HK-2 (cell line): ENCODE results near the gene MYBPH.

Experiments used
- DNase-seq: peaks from one replicate; pipeline ENCODE4 v3.0.0-alpha.2; 2018; ENCODE audit not compliant: unreplicated experiment

The MYBPH gene

DNA sequence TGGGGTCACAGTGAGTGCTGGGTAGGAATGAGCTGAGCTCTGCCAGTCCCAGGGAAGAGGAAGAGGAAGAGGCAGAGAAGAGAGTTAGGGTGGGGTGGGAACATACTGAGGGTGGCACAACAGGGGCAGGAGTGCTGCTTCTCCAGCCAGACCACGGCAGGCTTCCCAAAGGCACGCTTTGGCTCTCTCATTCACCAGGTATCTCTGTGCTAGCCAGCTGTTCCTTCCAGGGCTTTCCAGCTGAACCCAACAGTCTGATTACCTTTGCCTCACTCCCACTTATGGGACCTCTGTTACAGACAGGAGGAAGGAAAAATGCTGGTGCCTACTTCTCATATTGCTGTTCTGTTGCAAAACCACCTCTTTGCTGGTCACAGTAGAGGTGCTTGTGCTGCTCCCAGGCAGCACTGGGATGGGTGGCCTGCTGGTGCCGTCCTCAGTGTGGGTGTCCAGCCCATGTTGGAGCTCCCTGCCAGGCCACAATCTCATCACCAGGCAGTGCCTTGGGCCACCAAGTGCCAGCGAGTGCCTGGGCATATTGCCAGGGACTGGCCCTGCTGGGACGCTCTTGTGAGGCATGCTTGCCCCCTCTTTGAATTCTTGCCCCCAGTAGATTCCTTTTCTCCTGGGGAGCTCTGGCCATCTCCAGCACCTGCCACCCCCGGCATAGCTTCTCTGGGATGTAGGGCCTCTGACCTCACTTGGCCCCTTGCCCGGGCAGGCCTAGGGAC is 46.0 kb downstream of the MYBPH start:
- no peak for DNase-seq

DNA sequence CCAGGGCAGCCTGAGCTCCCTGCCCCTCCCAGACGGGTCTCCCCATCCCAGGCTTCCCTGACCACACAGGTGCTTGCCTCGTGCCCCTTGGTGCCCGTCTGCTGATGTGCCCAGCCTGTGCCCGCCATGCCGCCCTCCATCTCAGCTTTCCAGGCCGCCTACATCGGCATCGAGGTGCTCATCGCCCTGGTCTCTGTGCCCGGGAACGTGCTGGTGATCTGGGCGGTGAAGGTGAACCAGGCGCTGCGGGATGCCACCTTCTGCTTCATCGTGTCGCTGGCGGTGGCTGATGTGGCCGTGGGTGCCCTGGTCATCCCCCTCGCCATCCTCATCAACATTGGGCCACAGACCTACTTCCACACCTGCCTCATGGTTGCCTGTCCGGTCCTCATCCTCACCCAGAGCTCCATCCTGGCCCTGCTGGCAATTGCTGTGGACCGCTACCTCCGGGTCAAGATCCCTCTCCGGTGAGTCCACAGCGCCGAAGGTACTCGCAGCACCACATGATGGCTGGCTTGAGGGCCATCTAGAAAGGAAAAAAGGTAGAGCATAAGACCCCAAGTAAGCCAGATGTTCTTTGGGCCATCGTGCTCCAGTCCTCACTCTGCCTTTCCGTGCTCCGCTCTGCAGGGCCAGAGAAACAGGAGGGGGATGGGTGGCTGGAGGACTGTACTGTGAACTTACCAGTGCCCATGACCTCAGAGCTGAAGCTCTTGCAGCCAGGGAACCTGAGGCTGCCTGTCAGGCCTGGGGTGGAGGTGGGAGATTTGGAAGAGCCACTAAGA is 46.7 kb downstream of the MYBPH start:
- no peak for DNase-seq

DNA sequence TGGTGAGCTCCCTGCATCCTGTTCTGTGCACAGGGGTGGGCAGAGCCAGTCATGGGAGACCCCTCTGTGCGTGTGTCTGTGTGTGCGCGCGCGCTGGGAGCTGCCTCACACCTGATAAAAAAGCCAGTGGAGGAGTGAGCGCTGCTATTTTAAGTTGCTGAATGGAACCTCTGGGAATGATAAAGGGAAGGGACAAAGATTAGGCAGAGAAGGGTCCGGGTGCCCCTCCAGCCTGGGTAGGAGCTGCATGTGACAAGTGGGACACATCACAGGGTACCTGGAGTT is 47.3 kb downstream of the MYBPH start:
- no peak for DNase-seq

DNA sequence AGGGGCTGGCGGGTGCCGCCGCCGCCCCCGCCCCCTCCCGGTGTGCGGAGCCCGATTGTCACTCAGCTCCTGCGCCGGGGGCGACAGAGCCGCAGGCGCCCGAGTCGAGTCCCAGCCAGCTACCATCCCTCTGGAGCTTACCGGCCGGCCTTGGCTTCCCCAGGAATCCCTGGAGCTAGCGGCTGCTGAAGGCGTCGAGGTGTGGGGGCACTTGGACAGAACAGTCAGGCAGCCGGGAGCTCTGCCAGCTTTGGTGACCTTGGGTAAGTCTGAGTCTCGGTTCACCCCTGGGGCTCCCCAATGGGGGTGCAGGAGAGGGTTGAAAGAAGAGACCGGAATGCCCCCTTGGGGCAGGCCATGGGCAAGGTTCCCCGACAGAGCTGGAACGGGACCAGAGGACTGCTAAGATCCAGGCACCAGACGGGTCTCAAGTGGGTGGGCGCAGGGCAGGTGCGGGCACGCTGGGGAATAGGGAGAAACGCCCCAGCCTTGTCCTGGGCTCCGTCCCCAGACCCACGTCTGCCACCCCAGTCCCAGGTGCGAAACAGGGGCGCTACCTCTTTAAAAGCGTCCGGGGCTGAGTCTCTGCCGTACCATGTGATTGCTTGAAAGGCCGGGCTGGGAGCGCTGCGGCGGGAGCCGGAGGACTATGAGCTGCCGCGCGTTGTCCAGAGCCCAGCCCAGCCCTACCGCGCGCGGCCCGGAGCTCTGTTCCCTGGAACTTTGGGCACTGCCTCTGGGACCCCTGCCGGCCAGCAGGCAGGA is 47.8 kb downstream of the MYBPH start, which contains the start of gene ADORA1:
Gene ADORA1 (plus strand): TSS at position 61 of the 765 bp plus-strand sequence. CDS start 1,116 bp downstream, outside the sequence.
- DNase-seq = peak; percentile 81

DNA sequence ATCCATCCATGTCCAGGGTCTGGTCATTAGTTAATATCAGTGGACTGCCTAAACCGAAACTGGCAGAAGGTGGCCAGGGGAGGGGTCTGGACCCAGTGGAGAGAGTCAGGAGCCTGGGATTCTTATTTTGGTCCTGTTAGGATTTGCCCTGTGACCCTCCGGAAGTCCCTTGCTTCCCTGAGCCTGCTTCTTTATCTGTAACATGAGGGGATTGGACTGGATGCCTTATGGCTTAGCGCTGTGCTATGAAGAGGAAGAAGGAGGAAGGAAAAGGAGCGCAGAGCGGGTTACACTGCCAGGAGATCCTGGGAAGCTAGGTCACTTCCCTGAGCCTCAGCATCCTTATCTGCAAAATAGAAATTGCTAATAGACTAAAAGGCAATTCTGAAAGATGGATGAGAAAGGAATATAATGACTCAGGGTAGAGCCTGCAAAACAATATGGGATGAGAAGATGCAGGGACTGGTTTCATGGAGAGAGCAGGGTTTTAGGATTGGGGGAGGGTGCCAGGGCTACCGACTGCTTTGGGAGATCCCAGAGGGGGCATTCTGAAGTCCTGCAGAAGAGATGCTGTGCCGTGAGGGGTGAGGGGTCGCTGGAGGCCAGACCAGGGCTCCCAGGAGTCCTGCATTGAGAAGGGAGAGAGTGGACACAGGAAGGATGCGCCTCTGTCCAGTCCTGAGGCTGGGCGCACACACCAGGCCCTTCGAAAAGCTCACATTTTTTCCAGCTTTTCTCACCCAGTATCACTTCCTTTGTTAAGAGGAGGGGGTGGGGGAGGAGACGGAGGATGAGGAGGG is 48.6 kb downstream of the MYBPH start:
- no peak for DNase-seq

DNA sequence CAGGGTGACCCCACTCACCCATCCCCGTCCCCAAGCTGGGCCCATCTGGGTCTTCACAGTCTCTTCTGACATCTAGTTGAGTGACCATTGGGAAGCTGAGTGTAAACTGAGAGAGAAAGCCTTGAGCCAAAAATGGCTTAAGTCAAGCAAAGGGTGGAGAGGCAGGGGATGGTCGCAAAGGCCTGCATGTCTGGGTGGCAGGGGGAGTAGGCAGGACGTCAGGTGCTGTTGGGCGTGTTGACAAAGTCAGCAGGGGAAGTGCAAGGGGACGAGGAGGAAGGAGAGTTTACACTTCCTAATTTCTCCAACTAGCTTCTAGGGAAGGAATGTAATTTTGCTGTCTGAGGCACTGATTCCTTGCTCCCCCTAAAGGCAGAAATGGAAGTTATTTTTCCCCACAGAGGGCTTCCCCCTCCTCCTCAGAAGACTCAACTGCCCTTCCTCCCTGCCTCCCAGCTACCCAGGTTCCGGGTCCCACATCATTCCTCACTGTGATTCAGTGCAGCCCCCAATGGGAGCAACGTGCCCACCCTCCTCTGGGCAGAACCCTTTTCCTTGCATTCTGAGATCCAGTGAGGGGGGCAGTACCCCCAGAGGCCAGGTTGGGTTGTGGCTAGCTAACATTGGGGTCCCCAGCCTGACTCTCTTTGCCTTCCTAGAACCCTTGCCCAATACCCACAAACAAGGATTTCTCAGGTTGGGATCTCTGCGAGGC is 49.3 kb downstream of the MYBPH start:
- no peak for DNase-seq

DNA sequence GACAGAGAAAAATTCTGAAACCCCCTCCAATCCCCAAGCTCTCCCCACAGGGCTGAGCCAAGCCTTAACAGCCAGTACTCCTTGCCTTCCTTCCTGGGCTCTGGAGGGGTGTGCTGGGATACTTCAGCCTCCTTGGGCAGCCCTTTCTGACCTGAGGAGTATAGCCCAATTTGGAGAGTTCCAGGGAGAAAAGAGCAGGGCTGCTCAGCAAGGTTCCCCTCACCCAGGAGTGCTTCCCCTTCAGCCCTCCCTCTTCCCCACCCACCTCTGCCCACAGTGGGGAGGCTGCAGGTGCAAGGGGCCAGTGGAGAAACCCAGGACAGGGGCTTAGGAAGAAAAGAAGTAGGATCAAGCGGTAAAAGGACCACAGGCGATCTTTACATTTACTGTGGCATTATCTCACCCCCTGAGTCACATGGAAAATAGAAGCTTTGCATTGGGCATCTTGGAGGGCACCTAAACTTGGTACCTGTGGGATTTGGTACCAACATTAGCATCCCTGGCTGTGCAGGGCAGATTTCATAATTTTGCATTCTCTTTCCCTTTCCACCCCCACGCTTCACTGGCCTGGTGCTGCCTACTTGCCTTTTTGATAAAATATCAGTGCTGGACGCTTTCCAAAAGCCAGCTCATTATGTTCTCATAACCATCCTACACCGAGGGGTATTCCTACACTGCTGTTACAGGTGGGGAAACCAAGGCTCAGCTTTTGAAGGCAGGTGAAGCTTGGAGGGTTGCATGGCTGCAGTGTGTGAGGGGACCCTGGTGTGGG is 50.9 kb downstream of the MYBPH start:
- no peak for DNase-seq

DNA sequence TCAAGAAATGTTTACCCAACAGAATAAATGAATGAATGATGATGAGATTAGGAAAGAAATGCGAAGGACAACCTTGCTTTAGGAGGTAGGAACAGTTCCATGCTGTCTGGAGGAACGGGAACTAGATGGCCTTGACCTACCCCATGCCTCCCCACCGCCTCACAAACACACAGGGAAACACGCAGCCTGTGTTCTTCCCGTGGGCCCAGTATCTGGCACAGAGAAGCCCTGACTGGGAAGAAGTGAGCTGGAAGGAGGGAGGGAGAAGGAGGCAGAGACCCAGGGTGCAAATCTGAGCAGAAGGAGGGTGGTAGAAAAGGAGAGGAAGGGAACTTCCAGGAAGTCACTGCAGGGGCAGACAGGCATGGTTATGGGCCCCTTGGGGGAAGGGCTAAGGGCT is 51.6 kb downstream of the MYBPH start:
- no peak for DNase-seq

DNA sequence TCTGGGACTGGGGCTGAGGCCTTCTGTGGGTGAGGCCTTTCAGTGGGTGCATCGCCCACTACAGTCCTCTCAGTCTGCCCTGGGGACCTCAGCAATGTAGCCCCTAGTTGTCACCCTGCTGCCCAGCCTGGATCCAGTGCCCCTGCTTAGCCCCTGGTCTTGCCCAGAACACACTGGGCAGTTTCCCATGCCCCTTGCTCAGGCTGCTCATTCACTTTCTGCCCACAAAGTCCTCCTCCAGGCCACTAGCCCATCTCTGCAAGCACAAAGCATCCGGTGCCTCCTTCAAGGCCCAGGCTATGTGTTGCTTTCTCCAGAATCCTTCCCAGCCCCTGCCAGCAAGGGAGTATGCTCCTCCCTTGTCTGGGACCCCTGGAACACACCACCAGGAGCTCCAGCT is 53.5 kb downstream of the MYBPH start:
- no peak for DNase-seq

DNA sequence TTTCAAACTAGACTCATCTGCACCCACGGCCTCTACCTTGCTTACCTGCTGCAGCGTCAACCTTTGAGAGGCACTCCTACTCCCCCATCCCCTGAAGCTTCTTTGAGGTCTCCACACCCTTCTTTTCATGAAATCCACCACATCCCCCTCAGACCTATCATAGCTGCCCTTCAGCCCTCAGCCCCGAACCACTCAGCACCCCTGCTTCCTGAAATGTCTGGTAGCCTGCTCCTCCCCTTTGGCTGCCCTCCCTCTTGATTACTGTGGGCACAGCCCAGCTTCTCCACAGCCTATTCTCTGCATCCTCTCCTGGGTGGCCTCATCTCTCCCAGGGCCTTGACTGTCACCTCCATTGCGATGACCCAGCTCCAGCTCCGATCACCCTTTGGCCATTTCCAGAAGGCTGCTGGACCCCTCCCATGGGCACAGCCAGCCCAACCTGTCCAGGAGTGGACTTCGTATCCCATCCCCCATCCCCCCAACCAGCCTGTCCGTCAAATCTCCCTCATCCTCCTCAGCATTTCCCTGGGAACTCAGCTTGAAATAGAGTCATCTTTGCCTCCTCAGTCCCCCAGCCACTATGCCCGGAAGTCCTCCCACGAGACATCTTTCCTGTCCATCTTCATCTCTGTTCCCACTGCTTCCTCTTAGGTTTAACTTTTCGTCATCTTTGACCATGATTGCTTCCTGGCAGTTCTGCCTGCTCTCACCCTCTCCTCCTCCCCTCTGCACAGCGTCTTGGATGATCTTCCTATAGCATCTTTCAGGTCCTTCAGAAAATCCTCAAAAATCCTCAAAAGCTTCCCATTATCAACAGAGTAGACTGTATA is 54.2 kb downstream of the MYBPH start:
- DNase-seq = no peak

DNA sequence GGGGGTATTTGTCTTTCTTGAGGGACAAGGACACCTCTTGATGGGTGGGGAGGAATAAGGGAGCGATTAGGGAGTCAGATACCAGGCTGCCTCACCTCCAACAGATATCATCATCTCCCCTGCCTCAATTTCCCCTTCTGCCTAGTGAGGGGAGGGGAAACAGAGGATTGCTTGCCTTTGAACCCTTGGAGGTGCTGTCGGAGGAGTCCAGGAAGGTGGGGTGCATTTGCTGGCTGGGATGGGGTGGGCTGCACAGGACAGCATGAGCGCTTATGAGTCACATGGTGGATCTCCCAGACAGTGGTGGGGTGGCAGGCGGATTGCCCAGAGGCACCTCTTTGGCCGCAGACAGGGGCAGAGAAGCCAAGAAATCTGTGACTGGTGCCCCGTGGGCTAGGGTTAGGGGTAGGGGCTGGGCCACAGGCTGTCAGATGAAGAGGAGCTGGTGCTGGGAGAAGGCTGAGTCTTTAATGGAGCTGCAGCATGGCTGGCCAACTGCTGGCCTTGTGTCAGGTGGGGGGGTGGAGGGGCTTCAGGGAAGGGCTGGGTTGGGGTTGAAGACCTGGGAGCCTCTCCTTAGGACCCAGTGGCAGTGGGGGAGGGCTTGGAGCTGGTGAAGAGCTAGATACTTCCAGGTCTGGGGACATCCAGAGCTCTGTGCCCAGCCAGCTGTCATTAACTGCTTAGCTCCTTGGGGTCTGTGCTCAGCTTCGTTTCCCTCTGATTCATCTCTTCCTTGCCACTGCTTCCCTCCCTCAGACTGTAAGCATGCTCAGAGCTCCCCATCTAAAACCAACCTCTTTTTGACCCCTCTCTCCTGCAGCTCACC is 55.1 kb downstream of the MYBPH start:
- no peak for DNase-seq
